Fibroblast of lung (primary cell): Measurements from ENCODE around the gene SLC38A2.

ENCODE experiments used
- EZH2 ChIP-seq: IDR thresholded peaks from 2 replicates; pipeline ENCODE4 v1.5.1; 2012; ENCODE audit warnings: low read length, control low read depth, mild to moderate bottlenecking; ENCODE audit errors: missing control alignments
- TF ChIP-seq, protein P1 (sequence below), 2 donors: IDR thresholded peaks in 1 of 2; conservative IDR thresholded peaks in 1 of 2; 1 replicate in 1 of 2; 2 replicates in 1 of 2; pipeline ENCODE4 v1.5.1; 2011 to 2012; ENCODE audit warnings: low read length in 2 of 2, control low read depth in 1 of 2, inconsistent platforms in 1 of 2, low read depth in 1 of 2, mild to moderate bottlenecking in 1 of 2

DNA sequence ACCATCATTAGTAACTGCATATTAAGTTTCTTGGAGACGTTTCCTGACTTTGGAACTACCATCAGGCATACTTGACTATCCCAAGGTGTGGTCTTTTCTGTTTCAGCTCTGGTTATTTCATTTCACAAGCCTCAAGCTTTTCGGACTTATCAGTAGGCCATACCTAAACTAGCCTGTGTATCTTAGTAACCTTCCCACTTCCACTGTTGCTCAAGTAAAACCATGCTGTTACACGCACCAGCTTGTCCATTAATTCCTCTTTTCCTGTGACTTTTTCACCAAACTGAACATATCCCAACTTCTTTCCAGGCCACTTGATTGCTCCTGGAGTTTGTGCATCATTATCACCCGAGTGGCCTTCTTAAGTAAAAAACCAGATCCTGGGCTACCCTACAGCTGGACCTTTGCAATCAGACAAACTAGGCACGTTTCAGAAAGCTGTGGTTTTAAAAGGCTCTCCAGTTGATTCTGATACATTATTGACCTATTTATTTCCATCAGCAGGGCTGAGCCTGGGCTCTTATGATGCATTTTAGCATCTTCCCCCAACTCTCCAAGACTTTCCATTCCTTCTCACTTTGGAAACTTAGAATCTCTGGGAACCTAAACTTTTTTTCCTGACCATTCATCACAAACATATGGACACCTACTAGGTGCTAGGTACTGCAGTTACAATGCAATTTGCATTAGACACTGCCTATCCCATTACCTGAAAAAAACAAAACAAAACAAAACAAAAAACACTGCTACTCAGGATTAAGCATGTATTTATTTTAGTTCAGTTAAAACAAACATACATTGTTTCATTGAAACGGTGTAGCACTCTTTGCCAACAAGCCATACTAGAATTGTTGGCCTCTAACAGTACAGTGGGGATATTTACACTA lies 14.9 kb downstream of the SLC38A2 start:
- TF ChIP-seq, protein P1, sequence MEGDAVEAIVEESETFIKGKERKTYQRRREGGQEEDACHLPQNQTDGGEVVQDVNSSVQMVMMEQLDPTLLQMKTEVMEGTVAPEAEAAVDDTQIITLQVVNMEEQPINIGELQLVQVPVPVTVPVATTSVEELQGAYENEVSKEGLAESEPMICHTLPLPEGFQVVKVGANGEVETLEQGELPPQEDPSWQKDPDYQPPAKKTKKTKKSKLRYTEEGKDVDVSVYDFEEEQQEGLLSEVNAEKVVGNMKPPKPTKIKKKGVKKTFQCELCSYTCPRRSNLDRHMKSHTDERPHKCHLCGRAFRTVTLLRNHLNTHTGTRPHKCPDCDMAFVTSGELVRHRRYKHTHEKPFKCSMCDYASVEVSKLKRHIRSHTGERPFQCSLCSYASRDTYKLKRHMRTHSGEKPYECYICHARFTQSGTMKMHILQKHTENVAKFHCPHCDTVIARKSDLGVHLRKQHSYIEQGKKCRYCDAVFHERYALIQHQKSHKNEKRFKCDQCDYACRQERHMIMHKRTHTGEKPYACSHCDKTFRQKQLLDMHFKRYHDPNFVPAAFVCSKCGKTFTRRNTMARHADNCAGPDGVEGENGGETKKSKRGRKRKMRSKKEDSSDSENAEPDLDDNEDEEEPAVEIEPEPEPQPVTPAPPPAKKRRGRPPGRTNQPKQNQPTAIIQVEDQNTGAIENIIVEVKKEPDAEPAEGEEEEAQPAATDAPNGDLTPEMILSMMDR (conservative IDR thresholded peaks at IDR 0.05 in 1 of 2, IDR thresholded peaks at IDR 0.05 in 1 of 2; ENCODE audit: low read depth in 1 of 2, low read length in 2 of 2), result no peak
- no peak for TF ChIP-seq EZH2
